ENCODE measurements around the gene KDM2A.
"Not testable (repeated sequence)": the region's sequence is repeated elsewhere in the genome, so short reads cannot be mapped to it uniquely, and the experiment has no call there.

Gene KDM2A

DNA sequence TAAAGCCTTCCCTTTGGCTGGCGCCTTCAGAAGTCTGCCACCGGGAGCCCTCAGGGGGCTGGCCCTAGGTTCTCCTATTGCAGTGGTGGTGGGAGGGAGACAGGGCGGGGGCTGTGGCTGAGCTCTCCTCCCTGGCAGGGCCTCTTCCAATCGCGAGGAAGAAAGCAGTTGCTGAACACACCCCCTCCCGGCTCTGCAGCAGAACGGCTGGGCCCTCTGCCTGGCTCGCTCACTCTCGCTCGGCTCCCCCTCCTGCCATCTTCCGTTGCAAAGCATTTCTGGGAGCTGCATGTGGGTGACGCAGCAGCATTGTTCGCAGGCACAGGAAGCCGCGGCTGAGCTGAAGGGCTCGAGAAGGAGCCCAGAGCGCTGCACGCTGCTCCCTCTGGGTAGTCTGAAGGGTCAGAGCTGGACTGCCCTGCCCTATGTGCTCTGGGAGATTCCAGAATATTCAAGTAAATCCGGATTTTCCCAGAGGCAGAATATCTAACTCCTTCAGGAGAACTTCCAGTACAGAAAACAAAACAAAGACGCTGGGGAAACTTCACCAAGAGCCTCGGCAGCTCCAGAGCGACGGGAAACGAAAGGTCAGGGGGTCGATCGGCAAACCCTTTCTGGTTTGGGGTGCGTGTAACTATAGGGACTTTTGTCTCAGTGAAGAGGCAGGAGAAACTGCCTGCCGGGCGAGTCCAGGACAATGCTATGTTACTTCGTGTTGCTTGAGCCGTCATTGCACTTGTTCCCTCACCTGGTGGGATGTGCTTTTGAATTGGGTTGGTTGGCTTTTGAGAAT is 120.9 kb downstream of the KDM2A start:
- DNase-seq: peak; percentile 98

DNA sequence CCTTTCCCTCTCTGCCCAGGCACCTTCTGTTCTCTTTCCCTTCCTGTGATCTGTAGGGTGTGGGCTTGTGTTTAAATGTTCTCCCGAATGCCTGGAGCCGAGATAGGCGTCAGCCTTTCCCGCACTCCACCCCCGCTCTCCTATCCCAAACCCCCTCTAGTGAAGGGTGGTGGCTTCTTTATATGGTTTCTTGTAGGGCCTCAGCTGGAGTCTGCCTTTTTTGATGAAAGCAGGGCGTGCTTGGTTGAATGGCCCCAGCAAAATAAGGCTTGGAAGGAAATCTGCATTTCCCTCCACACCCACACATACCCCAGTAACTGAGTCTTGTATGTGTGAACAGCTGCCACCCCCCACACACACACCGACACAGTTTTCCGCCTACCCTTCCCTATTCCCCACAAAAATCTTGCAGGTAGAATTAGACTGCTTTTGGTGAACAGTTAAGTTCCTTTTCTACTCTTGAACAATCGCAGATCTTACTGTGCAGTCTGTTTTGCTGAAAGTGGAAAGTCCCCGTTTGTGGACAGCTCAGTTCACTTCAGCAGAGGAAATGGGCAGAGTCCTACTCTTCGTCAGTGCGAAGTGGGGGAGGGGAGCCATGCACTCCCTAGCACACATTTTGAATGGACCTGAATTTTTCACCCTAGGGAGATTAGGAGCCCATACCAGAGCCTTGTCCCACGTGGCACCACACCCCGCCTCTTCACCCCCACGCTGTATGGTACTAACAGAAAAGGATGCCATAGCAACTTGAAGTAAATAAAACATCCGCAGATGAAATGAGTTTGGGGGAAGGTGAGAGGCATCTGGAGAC is 121.7 kb downstream of the KDM2A start:
- peak; percentile 91 for DNase-seq

DNA sequence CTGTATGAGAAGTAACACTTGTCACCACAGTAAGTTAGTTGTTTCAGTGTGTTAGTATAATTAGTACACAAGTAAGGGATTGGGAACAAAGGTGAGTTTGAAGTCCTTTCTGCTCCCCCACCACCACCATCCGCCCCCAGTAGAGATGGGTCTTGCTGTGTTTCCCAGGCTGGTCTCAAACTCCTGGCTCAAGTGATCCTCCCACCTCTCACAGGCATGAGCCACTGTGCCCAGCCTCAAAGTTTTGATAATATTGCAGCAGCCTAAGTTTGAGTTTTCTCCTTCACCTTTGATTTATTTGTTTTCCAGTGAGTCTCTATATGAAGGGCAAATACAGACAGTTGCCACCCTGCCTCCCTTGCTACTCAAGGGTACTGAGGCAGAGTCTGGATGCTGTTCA is 123.5 kb downstream of the KDM2A start:
- no peak for DNase-seq

DNA sequence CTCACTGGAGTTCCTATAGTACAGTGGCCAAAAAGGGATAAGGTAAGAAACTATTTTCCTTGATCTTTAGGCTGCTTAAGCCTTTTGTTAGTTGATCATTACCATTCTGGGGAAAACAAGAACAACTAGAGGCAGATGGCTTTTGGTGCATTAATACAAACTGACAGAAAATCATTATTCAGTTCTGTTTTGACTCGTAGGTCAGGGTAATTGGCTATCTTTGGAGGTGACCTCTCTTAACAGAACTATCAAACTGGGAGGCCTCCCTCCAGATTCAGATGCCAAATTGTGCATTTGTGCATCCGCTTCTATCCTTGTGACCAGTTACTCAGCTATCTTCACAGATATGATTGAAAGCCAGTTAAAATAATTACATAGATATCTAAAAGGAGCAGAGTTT is 124.0 kb downstream of the KDM2A start:
- DNase-seq: no peak

DNA sequence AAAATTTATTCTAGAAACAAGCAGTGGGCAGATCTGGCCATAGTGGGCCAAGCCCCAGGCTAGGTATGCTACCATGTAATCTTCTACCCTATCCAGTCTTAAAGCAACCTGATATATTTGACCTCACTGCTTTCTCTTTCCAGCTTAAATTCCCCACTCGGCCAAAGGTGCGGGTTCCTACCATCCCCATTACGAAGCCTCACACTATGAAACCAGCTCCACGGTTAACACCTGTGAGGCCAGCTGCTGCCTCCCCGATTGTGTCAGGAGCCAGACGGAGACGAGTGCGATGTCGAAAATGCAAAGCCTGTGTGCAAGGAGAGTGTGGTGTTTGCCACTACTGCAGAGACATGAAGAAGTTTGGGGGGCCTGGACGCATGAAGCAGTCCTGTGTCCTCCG is 126.0 kb downstream of the KDM2A start:
- DNase-seq: no peak

DNA sequence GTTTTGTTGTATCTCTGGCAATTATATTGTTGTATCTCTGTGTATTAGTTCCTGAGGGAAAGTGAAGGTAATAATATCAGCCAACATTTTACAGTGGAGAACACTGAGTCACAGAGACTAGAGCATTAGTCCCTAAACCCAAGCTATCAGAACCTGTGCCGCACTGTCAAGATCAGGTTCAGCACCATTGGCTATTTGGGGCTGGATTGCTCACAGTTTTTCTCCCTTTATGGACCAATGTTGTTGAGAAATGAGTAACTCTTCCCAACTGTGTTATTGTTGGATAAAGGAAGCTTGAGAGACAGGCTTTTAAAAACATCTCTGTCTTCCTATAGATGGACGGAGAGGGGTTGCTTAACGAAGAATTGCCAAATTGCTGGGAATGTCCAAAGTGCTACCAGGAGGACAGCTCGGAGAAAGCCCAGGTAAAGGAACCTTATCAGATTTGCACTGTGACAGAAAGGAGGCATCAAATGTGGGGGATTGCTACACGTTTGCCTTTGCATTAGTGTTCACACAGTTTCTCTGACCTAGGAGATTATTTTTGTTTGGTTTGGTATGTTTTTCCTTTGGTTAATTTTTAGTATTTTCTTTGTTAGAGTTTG is 129.0 kb downstream of the KDM2A start:
- no peak for DNase-seq

DNA sequence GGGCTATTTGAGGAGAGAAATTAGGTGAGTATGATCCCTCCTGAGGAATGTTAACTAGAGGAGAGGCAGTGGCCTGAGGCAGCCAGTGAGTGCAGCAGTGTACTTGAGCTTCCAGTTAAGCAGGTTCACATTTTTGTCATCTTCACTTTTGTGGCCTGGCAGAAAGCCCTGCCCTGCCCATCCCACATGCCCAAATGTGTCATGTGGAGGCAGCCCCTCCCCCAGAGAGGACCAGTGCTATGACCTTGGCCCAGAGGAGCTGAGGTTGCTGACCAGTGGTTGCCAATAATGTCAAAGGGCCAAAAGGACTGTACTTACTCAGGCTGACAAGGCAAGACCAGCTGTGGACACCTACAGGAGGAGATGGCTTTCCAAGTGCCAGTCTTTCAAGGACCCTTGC is 129.6 kb downstream of the KDM2A start:
- DNase-seq: no peak

DNA sequence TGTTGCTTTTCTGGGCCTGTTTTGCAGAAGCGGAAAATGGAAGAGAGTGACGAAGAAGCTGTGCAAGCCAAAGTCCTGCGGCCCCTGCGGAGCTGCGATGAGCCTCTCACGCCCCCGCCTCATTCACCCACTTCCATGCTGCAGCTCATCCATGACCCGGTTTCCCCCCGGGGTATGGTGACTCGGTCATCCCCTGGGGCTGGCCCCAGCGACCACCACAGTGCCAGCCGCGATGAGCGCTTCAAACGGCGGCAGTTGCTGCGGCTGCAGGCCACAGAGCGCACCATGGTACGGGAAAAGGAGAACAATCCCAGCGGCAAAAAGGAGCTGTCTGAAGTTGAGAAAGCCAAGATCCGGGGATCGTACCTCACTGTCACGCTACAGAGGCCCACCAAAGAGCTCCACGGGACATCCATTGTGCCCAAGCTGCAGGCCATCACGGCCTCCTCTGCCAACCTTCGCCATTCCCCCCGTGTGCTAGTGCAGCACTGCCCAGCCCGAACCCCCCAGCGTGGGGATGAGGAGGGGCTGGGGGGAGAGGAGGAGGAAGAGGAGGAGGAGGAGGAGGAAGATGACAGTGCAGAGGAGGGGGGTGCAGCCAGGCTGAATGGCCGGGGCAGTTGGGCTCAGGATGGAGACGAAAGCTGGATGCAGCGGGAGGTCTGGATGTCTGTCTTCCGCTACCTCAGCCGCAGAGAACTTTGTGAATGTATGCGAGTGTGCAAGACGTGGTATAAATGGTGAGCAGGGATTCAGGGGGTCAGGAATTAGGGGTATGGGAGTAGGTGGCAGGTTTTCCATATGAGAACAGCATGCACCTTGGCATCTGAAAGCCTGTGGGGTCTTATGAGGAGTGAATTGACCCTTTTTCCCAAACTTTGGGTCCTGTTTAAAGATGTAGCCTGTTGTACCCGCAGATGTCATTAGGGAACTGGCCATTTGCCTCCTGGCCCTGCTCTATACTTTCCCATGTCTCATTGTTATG is 131.3 kb downstream of the KDM2A start:
- DNase-seq: no peak

DNA sequence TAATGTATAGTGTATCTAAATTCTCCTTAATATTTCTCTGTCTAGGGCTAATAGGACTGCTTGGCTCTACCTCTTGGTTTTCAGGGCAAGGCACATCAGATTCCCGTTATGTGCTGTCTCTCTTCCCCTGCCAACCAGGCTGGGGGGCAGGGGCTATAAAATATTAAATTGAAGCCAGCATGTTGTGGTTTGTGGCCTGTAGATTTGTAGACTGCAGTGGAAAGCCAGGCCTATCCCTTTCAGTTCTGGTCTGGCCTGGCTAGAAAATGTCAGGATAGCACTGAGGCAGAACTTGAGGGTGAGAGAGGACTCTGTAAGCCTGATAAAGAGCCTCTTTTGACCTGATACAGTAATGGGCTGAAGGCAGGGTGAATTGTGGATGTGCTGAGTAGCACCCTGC is 132.8 kb downstream of the KDM2A start:
- DNase-seq: no peak

DNA sequence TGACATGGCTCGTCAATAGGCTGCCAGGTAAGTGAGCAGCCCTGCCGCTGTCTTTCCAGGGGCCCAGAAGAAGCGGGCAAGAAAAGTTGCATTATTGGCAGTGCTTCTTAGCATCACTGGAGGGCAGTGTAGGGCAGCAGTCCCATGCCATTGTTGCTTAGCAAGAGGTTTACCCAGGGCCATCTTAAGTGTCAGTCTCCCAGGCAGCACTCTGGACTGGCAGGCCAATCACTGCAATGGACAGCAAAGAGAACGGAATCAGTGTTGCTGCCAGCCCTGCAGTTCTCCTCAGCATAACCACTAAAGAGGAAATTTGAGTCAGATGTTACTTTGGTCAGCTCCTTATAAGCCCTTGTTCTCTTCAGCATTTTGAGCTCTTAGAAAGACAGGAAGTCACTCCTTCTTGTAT is 133.8 kb downstream of the KDM2A start:
- peak; percentile 55 for DNase-seq

DNA sequence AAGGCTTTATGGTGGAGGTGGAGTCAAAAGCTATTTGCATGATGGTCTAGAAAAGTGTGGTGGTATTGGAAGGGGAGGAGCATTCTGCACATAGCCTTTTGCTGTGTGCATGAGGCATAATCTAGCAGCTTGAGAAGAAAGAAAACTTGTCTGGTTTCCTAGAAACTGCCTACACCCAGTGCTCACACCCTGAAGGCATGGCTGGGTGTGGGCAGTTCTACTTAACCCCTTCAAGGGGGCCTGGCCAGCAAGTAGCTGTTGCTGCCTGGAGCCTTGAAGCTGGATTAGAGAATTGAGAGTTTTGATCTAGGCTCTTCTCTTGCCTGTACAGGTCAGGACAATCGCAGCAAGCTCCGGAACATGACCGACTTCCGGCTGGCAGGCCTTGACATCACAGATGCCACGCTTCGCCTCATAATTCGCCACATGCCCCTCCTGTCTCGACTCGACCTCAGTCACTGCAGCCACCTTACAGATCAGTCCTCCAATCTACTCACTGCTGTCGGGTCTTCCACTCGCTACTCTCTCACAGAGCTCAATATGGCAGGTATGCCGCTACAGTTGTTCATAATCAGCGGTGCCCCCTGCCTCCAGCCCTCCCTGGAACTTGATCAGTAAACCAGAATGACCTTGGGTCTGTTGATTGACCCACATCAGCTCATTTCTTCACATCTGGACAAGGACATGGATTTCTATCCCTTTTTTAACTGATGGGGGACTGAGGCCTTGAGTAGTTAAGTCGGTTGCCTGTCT is 135.0 kb downstream of the KDM2A start:
- DNase-seq: no peak

DNA sequence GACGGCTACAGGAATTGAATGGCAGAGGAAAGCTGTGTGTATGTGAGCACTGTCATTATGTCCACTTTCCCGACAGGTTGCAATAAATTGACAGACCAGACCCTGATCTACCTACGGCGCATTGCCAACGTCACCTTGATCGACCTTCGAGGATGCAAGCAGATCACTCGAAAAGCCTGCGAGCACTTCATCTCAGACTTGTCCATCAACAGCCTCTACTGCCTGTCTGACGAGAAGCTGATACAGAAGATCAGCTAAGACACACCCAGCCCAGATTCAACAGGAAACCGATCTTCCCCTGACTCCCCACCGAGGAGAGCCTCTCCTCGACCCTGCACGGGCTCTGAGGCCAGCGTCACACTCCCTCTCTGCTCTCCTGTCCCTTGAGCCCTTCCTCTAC is 135.7 kb downstream of the KDM2A start:
- no peak for DNase-seq

DNA sequence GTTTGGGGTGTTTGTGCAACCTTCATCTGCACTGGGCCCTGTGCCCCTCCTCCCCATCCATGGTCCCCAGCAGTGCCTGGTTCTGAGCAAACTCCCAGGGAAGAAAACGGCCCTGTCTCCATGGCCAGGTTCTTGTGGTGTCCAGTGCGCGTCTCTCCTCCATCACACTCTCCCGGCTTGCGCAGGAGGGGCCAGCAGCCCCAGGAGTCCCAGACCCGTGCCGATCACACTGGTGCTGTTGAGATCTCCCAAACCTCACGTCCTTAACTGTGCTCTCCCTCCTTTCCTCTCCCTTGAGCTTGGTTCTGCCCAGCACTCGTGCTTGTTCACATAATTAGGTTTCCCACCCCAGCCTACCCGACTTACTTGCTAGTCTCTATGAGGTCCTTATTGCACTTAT is 136.3 kb downstream of the KDM2A start:
- no peak for DNase-seq

DNA sequence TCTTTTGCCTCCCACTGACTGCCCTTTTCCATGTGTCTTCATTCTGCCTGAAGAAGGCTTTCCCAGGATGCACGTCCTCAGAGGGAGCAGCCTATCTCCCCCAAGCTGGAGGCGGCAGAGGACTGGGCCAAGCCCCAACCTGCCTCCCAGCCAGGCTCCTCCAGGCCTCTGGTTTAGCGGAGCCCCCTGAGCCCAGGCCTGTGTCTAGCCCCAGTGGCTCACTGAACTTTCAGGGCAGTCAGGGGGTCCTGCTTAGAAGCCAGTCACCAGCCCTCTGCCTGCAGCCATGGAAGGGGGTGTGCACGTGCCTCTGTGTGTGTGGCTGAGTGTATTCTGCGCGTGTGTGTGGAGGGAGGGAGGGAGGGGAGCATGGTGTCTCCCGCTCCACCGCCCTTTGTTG is 136.8 kb downstream of the KDM2A start:
- DNase-seq: no peak

DNA sequence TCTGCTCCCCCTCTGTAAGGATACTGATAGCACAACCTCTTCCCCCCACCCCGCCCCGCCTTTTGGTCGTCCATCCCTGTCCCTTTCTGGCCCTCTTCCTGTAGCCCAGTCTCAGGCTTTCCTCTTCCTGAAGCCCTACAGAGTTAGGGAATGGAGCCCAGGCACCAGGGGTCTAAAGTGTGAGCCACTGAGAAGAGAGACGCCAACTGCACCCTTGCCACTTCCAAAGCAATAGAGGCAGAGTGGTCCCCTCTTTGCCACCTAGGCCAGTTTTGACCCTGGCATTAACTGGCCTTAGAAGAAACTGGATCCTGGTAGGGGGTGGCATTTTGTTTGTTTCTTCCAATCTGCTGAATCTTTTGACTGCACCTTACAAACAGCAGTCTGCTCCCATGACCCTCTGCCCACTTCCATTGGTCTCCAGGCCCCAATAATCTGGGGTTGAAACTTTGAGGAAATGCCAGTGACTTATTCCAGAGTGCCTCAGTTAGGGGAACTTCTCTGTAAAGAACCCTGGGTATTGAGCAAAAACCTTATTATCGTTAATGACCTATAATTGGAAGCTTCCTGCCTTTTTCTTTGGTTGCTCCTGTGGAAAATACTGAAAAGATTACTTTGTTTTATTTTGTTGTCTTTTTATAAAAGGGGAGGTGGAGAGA is 137.5 kb downstream of the KDM2A start:
- DNase-seq: no peak

DNA sequence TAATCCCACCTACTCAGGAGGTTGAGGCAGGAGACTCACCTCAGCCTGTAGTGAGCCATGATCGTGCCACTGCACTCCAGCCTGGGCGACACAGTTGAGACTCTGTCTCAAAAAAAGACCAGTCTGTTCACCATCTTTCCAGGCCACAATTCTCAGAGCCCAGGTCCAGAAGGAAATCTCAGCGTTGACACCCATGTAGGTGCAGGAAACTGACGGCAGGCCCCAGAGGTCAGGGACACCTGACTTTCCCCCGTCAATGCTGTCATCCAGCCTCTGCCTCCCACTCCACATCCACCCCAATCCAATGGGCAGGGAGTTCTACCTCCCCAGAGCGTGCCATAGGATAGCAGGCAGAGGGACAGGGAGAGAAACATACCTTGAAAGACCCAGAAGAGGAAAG is 141.3 kb downstream of the KDM2A start:
- no peak for DNase-seq

DNA sequence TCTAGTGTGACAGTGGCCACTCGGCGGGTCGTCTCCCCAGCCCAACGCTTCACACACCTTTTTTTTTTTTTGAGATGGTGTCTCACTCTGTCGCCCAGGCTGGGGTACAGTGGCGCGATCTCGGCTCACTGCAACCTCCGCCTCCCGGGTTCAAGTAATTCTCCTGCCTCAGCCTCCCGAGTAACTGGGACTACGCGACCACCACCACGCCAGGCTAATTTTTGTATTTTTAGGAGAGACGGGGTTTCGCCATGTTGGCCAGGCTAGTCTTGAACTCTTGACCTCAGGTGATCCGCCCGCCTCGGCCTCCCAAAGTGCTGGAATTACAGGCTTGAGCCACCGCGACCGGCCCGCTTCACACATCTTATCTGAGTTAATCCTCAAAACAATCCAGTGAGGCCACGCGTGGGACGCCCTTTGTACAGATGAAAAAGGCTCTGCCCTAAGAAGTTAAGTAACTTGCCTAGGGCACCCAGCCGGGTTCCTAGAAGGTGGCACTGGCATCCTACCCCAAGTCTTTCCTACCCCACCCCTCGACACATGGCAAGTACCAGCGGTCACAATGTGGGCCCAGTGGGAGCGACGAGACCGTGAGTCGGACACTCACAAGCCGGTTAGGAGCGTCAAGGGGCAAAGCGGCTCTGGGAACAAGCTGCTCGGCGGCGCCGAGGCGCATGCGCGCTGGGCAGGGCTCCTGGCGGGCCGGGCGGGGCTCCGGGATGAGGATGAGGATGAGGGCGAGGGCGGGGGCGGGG is 142.0 kb downstream of the KDM2A start:
- DNase-seq: not testable (repeated sequence)

DNA sequence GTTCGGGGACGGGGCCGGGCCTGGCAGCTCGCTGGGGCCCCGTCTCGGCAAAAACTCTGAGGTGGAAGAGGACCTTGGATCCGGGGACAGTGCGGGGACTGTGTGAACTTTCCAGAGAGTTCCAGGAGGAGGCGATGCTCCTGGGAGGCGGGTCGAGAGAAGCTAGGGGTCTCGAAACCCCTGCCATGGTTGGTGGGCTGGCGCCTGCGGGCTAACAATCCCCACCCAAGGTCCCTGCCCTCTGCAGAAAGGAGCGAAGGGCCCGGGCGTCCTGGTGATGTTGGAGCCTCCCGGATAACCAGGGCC is 142.5 kb downstream of the KDM2A start:
- no peak for DNase-seq

DNA sequence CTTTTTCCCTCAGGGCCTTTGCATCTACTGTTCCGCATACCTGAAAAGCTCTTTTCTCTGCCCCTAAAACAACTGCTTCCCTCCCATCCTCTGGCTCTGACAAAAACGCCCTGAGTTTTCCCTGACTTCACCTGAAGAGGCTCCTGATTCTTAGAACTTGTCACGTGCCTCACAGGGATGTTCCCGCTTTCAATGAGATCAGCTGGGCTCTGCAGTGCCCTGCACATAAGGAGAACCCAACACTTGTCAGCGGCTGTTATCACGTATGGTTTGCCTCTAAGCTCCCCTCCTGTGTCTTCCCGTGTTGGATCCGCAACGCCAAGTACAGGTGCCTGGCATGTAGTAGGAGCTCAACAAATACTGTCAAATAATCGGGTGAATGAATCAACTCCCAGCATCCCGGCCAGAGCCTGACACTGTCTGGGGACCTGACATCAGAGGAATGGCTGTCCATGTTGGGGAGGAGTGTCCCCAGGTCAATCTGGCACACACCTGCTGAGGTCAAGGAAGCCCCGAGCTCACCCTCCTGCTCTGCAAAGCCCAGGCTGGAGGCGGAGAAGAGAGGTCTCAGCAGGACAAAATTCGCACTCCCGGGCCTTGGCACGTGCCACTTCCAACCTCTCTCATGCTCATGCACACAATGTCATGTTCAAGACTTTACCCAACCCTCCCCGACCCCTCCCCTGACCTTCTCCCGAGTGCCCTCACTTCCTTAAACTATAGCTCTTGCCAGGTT is 143.1 kb downstream of the KDM2A start:
- DNase-seq: no peak

Measured in CD4-positive, alpha-beta T cell treated with Interleukin-21 for 1 hour (primary cell).